GM19239 (cell line): ENCODE data around the gene UBXN2A.
"Not testable (repeated sequence)": the region's sequence is repeated elsewhere in the genome, so short reads cannot be mapped to it uniquely, and the experiment has no call there.

ENCODE experiments used
- DNase-seq: peaks from one replicate; pipeline ENCODE4 v3.0.0; 2011; ENCODE audit warnings: low spot score; ENCODE audit not compliant: insufficient read length
- FAIRE-seq: peaks from 2 replicates; lab custom pipeline; 2011; peaks lifted over from hg19 to GRCh38; lab: Jason Lieb, UNC

The UBXN2A gene

DNA sequence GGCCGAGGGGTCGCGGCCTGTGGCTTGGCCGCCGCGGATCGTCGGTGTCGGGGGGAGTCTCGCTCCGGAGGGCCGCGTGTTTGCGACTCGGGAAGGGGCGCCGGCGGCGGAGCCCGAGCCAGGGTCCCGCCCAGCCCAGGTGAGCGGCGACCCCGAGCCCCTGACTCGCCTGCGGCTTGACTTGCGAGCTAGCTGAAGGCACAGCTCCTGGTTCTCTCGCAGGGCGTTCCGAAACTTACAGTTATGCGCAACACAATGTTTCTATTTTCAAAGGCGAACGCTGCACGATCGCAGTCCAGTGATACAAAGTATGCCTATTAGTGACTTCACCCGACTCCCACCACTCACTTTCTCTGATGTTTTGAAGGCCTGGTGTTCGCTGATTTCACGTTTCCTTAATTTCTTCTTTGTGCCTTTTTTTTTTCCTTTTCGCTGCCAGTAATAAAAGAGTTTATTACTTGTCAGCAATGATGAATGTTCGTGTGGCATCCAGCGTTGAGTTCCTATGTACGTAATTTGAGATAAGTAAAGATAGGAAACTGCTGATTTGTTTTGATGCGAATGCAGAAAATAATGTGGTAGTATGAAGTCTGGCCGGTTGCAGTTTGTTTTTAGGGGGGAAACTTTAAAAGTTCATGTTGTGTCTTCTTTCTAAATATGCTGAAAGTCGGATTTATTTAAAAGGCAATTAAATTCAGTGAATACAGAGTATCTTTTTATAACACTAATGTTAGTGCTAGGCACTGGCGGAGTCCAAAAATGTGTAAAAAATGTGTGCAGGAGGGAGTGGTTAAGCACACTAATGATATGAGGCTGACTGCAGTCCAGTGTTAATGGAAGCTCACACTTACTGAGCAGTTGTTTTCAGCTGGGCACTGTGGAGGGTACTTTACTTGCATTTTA is 706 bp downstream of the UBXN2A start:
- FAIRE-seq (peak; percentile 90), DNase-seq (peak; percentile 64)

DNA sequence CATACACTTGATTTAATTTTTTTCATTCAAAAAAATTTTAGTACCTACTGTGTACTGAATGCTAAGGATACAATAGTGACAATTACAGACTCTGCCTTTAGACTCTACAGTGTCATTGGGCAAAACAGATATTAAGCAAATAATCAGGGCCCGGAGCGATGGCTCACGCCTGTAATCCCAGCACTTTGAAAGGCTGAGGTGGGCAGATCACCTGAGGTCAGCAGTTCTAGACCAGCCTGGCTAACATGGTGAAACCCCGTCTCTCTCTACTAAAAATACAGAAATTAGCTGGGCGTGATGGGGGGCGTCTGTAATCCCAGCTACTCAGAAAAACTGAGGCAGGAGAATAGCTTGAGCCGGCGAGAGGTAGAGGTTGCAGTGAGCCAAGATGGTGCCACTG is 1.4 kb downstream of the UBXN2A start:
- no peak for DNase-seq

DNA sequence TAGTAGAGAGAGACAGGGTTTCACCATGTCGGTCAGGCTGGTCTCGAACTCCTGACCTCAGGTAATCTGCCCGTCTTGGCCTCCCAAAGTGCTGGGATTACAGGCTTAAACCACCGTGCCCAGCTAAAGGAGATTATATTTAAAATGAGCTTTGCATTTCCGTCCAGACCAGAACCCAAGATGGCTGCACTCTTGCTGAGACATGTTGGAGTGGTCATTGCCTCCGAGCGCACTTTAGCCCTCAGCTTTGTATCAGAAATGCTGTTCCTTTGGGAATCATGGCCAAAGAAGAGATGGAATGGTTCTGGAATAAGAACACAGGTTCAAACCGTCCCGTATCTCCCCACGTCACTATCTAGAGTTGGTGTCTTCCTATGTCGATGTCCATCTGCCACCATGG is 3.4 kb downstream of the UBXN2A start:
- FAIRE-seq (no peak), DNase-seq (no peak)

More for the DNA sequence above, 1.4 kb downstream of the UBXN2A start:
- no peak for FAIRE-seq

DNA sequence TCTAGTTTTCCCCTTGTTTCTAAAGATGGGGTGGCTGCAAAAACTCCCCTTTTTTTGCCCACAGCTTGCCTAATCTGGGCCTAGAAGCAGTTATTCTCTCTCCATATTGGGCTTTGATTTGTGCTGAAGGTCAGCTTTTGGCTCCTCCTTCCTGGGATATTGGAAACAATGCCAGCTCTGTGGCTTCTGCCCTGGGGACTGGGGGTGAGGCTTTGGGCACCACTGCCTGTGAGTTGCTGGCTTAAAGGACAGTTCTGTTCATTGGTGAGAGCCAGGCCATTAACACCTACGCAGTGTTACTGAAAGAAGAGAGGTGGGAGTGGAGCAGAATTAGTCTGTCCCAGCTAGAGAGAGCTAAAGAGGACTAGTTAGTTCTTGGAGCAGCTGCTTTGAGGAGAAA is 4.3 kb downstream of the UBXN2A start:
- DNase-seq (no peak), FAIRE-seq (no peak)

DNA sequence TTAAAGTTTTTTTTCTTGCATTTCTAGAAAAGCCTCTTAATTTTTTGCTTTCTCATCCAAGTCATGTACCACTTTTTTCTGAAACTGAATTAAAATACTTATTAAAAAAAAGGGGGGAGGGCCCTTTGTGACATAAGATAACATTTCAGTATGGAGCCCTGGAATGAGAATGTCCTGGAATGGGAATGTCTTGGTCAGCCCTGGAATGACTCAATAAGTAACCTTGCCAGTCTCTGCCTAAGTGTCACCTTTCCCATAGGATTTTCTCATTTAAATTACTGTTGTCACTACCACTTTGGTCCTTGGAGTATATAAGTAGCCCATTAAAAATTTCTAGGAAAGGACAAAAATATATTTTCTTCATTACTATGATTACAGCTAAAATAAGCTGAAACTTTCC is 4.7 kb downstream of the UBXN2A start:
- DNase-seq (no peak), FAIRE-seq (no peak)

DNA sequence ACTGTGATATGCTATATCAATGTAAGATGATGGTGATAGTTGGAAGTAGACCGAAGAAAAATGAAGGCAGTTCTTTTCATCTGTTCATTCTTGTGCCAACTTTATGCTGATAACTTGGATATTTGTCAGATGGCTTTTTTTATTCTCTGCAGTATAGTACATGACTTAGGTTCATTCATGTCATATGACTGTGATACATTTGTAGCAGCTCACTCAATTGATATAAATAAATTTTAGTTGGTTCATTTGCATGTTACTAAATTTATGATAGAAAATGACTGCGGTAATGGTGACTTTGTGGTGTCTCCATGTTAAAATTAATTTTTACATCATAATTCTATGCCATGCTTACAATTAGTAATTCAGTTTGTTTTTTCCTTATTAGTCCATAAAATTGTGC is 7.1 kb downstream of the UBXN2A start:
- FAIRE-seq = no peak
- no peak for DNase-seq

DNA sequence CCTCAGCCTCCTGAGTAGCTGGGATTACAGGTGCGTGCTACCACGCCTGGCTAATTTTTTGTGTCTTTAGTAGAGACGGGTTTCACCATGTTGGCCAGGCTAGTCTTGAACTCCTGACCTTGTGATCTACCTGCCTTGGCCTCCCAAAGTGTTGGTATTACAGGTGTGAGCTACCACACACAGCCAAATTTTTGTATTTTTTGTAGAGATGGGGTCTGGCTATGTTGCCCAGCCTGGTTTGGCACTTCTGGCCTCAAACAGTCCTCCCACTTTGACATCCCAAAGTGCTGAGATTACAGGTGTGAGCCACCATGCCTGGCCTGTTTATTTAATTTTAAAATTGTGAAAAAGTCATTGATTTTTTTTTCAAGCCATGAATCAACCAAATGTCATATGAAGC is 12.3 kb downstream of the UBXN2A start:
- DNase-seq, FAIRE-seq: not testable (repeated sequence)

DNA sequence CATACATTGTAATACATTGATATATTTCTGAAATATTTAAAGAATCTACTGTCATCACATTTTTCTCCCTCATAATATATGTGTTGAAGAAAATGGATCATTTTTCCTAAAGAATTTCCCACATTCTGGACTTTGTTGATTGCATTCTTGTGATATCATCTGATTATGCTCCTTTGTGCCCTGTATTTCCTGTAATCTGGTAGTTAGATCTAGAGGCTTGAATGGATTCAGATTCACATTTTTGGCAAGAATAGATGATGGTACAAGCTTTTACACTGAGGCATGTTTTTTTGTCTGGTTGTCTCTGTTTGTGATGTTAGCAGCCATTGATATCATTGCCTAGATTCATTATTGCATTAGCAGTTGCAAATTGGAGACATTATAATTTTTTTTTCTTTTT is 13.4 kb downstream of the UBXN2A start:
- DNase-seq = no peak
- FAIRE-seq = no peak

DNA sequence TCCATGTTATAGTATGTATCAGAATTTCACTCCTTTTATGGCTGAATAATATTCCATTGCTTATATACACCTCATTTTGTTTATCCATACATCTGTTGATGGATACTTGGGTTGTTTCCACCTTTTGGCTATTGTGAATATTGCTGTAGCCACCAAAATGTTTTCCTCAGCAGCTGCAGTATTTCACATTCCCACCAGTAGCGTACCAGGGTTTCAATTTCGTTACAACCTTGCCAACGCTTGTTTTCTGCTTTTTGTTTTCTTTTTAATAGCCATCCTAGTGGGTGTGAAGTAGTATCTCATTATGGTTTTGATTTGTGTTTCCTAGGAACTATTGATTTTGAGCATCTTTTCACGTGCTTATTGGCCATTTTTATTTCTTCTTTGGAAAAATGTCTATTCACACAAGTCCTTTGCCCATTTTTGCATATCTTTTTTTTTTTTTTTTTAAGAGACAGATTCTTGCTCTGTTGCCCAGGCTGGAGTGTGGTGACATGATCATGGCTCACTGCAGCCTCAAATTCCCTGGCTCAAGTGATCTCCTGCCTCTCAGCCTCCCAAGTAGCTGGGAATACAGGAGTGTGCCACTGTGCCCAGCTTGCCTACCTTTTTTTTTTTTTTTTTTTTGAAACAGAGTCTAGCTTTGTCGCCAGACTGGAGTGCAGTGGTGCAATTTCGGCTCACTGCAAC is 14.2 kb downstream of the UBXN2A start:
- FAIRE-seq = peak; percentile 23
- DNase-seq = no peak

DNA sequence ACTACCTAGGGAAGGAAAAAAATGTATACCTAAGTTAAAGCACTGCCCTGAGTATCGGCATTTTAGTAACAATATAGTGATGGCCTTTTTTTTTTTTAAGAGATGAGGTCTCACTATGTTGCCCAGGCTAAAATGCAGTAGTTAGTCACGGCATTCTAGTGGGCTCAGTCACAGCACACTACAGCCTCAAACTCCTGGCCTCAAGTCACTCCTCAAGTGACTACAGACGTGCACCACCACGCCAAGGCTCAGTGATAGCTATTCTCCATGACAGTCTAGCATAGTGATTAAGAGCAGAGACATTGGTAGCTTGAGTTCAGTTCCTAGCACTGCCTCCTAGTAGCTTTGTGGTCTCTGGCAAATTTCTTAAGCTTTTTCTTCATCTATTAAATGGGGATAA is 27.6 kb downstream of the UBXN2A start:
- FAIRE-seq (no peak), DNase-seq (no peak)

DNA sequence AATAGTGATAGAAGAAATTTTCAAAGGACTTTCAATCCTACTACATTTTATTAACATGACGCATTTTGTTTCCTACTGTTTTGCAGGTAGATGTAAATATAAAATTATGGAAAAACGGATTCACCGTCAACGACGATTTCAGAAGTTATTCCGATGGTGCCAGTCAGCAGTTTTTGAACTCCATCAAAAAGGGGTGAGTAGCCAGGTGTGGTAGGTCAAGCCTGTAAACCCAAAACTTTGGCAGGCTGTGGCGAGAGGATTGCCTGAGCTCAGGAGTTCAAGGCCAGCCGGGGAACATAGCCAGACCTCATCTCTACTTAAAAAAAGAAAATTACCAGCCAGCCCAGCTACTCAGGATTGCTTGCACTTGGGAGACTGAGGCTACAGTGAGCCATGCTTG is 36.6 kb downstream of the UBXN2A start:
- no peak for FAIRE-seq

DNA sequence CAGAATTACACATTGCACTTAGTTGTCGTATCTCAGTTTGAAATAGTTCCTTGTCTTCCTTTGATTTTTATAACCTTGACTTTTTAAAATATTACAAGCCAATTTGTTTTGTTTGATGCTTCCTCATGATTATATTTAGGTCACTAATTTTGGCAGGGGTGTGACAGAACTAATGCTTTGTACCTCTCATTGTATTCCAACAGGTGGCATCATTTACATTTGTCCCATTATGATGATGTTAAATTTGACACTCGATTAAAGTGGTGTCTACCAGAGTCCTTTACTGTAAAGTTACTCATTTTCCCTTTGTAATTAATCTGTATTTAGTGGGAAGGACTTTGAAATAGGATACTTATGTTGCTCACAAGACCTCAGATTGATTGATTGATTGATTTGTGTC is 48.1 kb downstream of the UBXN2A start:
- peak; percentile 73 for FAIRE-seq

More for the DNA sequence above, 36.6 kb downstream of the UBXN2A start:
- no peak for DNase-seq

DNA sequence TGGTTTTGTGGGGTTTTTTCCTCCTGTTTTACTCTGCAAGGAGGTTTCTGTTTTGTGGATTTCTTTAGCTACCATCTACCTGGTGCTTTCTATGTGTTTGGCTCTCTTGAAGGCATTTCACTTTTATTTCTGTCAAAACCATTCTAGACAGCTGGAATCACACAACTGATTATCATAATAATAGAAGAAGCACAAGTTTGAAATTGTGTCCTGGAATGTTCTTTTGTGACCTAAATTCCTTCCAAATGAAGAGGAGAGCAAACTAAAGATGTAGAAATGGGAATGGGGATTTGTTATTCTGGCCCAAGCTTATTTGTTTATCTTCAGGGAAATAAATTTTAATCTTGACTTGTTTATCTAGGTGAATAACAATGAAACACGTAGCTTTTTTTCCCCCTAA is 52.7 kb downstream of the UBXN2A start:
- FAIRE-seq (no peak), DNase-seq (no peak)

More for the DNA sequence above, 48.1 kb downstream of the UBXN2A start:
- no peak for DNase-seq

DNA sequence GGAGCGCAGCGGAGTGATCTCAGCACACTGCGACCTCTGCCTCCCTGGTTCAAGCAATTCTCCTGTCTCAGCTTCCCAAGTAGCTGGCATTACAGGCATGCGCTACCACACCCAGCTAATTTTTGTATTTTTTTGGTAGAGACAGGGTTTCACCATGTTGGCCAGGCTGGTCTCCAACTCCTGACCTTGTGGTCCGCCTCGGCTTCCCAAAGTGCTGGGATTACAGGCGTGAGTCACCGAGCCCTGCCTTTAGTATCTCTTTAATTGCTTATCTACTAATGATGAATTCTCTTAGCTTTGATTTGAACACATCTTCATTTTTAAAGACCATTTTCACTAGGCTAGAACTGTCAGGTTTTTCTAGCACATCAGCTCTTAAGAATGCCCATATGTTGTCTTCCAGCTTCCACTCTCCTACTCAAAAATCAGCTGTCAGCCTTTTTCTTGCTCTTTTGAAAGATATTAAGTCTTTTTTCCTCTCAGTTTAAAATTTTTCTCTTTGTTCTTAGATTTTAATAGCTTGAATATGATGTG is 53.5 kb downstream of the UBXN2A start:
- DNase-seq (no peak), FAIRE-seq (no peak)

DNA sequence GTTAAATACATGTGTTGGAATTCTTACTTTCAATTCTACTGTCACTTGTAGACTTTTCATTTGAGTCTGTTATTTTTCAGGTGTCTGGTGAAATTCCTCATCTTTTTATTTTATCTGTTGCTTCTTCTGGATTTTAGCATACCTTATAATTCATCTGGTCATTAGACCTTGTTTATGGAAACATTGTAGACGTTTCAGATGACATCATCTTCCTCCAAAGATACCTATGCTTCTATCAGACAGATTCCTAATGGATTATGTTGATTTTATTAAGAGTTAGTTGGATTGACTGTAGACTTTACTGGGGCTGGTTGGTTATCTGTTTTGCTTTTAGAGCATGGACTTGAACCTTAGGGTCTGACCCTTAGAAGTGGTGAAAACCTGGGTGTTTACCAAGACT is 54.3 kb downstream of the UBXN2A start:
- DNase-seq = no peak
- no peak for FAIRE-seq

DNA sequence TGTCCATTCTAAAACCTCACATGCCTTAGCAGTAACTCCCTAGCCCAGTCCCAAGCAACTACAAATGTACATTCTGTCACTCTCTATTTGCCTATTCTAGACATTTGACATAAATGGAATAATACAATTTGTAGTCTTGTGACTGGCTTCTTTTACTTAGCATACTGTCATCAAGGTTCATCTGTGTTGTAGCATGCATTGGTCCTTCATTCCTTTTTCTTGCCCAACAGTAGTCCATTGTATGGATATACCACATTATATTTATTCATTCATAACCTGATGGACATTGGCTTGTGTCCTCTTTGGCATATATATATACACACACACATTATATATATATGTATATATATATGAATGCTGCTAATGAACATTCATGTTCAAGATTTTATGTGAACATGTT is 67.4 kb downstream of the UBXN2A start:
- FAIRE-seq (no peak), DNase-seq (no peak)

DNA sequence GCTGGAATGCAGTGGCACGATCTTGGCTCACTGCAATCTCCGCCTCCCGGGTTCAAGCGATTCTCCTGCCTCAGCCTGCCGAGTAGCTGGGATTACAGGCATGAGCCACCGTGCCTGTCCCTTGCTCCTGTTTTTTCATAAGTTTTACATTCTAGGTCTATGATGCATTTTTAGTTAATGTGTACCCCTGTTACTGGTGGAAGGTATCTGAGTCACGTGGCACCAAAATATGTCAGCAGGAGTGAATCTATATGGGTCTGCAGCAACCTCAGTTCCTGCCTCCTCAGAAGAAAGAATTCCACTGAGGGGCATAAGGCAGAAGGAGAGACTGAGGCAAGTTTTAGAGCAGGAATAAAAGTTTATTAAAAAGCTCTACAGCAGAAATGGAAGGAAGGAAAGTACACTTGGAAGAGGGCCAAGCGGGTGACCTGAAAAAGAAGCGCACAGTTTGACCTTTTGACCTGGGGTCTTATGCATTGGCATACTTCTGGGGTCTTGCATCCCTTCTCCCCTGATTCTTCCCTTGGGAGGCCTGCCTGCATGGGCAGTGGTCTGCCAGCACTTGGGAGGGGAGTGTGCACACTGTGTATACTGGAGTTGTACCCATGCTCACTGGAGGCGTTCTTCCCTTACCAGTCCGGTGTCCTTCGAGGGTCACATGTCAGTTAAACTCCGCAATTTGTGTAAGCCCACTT is 68.6 kb downstream of the UBXN2A start:
- FAIRE-seq (no peak), DNase-seq (no peak)

DNA sequence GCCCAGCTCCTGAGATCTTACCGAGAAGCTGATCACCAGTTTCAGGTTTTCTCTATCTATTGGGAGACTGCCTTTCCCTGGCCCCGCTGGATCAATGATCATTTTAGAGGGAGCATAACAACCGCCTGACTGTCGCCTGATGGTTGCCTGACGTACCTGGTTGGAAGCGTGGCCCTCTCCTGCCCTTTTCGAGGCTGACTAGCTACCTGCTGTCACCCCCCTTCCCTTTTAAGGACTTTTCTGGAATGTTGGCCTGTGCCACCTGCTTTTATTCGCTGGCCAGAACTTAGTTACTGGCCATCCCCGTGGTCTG is 69.1 kb downstream of the UBXN2A start:
- FAIRE-seq (no peak), DNase-seq (no peak)

DNA sequence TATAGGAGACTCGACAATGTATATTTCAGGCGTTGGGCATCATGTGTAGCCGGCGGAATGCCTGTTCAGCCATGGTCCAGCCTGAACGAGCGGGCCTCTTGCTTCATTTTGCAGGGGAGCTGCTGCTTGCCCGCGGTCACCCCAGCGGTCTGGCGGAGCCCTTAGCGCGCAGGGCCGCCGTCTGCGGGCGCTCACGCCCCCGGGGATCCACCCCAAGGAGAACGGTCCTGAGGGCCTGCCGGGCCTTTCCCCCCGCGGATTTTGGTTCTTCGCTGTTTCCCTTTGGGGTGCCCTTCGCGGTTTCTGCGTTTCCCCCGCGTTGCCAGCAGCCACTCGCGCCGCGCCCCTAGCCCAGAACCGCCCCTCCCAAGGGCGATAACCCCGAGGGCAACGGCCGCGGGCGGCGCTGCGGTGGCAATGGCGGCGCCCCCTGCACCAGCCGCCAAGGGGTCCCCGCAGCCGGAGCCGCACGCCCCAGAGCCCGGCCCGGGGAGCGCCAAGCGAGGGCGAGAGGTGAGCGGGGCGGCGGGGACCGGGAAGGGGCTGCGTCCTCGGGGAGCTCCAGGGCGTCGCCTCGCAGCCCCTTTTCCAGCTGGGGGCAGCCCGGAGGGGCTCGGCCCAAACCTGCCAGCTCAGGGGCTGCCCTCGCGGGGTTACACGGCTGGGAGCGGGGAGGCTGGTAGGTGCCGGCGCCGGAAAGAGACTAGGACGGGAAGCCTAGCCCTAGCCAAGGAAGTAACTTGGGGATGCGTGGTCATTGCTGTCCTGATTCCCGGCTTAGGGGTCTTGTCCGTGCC is 69.6 kb downstream of the UBXN2A start, which contains the start of gene MFSD2B:
MFSD2B (plus strand) TSS at position 406 of the 797 bp plus-strand sequence; CDS start at position 418, 12 bp downstream.
- no peak for FAIRE-seq

More for the DNA sequence above, 69.6 kb downstream of the UBXN2A start, which contains the start of gene MFSD2B:
- DNase-seq = no peak
